K562 (cell line): ENCODE results near the gene PLEKHH3. TPM values are rescaled to one million over a fixed set of nuclear protein-coding genes. Genes with fewer than 3 reads are reported as not detected.

Experiments
- ATF3 ChIP-seq, 2 experiments: fragments of 450-650 bp in 1 of 2; sonication (generic) in 1 of 2; formaldehyde crosslinking in 1 of 2; IDR thresholded peaks in 1 of 2; conservative IDR thresholded peaks in 1 of 2; 2 replicates each; pipeline versions ENCODE4 v1.6.1 to v1.8.1; 2016 to 2023; ENCODE audit warnings: mild to moderate bottlenecking in 2 of 2, moderate library complexity in 2 of 2, inconsistent platforms in 1 of 2, missing genetic modification reagents in 1 of 2
- ELF2 ChIP-seq: fragments of 250-450 bp; sonication (Bioruptor Pico); IDR thresholded peaks from 2 replicates; pipeline ENCODE4 v1.5.0; 2021; ENCODE audit warnings: mild to moderate bottlenecking
- ELF4 ChIP-seq: fragments of 450-650 bp; formaldehyde crosslinking; IDR thresholded peaks from 2 replicates; pipeline ENCODE4 v1.4.0; 2022; ENCODE audit warnings: missing genetic modification characterization
- ELK3 ChIP-seq: fragments of 450-650 bp; formaldehyde crosslinking; IDR thresholded peaks from 2 replicates; pipeline ENCODE4 v1.4.0; 2020; ENCODE audit warnings: mild to moderate bottlenecking
- GATA2 ChIP-seq: sonication (generic); formaldehyde crosslinking; IDR thresholded peaks from 2 replicates; pipeline ENCODE4 v1.4.0; 2020; ENCODE audit warnings: mild to moderate bottlenecking, missing genetic modification reagents
- HDAC2 ChIP-seq: fragments of 450-650 bp; IDR thresholded peaks from 2 replicates; pipeline ENCODE4 v1.6.1; 2016; ENCODE audit warnings: mild to moderate bottlenecking
- HMG20A ChIP-seq: fragments of 450-650 bp; formaldehyde crosslinking; conservative IDR thresholded peaks from 2 replicates; pipeline ENCODE4 v1.4.0; 2020; ENCODE audit warnings: mild to moderate bottlenecking, mixed read lengths
- KDM1A ChIP-seq, 2 experiments: fragments of 450-650 bp; IDR thresholded peaks; 2 replicates each; pipeline ENCODE4 v1.6.1; 2016; ENCODE audit warnings: mild to moderate bottlenecking in 2 of 2
- MCM5 ChIP-seq: fragments of 450-650 bp; IDR thresholded peaks from 2 replicates; pipeline ENCODE4 v1.6.1; 2016; ENCODE audit warnings: low read depth
- MYNN ChIP-seq, 2 experiments: sonication (generic); formaldehyde crosslinking in 1 of 2; IDR thresholded peaks; 2 replicates each; pipeline versions ENCODE4 v1.5.0 to v1.6.1; 2016 to 2020; ENCODE audit warnings: antibody characterized with exemption in 1 of 2, missing genetic modification reagents in 1 of 2
- PHB2 ChIP-seq: fragments of 450-650 bp; IDR thresholded peaks from 2 replicates; pipeline ENCODE4 v1.6.1; 2017; ENCODE audit warnings: low read depth
- PKNOX1 ChIP-seq: fragments of 450-650 bp; IDR thresholded peaks from 2 replicates; pipeline ENCODE4 v1.6.1; 2016
- RBM34 ChIP-seq: fragments of 200-400 bp; formaldehyde crosslinking; IDR thresholded peaks from 2 replicates; pipeline ENCODE4 v1.6.1; 2018; ENCODE audit warnings: low read length, borderline replicate concordance; ENCODE audit not compliant: insufficient read depth
- TBL1XR1 ChIP-seq, 2 experiments: IDR thresholded peaks; 2 replicates each; pipeline ENCODE4 v1.6.1; 2012; ENCODE audit warnings: improper control_type of control experiment in 2 of 2, low read length in 2 of 2, mild to moderate bottlenecking in 1 of 2
- ZFP36 ChIP-seq: fragments of 150-350 bp; IDR thresholded peaks from 2 replicates; pipeline ENCODE4 v1.6.1; 2018; ENCODE audit warnings: low read length, low read depth; ENCODE audit not compliant: partially characterized antibody
- ZKSCAN1 ChIP-seq: fragments of 150-350 bp; IDR thresholded peaks from 2 replicates; pipeline ENCODE4 v1.6.1; 2016; ENCODE audit warnings: low read depth, low read length
- ZNF146 ChIP-seq: IDR thresholded peaks from one replicate; pipeline ENCODE4 v1.6.1; 2018; ENCODE audit warnings: missing compliant biosample characterization; ENCODE audit not compliant: unreplicated experiment
- ZNF24 ChIP-seq: fragments of 450-650 bp; IDR thresholded peaks from 2 replicates; pipeline ENCODE4 v1.6.1; 2016
- ZNF263 ChIP-seq: sonication (generic); formaldehyde crosslinking; IDR thresholded peaks from 2 replicates; pipeline ENCODE4 v1.8.0; 2022; ENCODE audit warnings: mild to moderate bottlenecking, missing genetic modification reagents, borderline replicate concordance
- ZNF644 ChIP-seq: fragments of 200-800 bp; sonication (Bioruptor generic); IDR thresholded peaks from 2 replicates; pipeline ENCODE4 v1.6.1; 2016; ENCODE audit warnings: low read depth, missing genetic modification characterization, missing compliant biosample characterization
- ZNF76 ChIP-seq: fragments of 250-450 bp; sonication (Bioruptor Pico); IDR thresholded peaks from 2 replicates; pipeline ENCODE4 v1.4.0; 2020; ENCODE audit warnings: mild to moderate bottlenecking, moderate library complexity, borderline replicate concordance
- polyA plus RNA-seq, 8 experiments: library from polyadenylated mRNA; depleted of rRNA in 4 of 8; stranded (reverse) in 5 of 8; unstranded in 3 of 8; fragments of >200 nt; fragmentation: Nextera tagmentation in 2 of 8; fragmentation: Illumina TruSeq in 1 of 8; extraction: Ambion mirVana in 2 of 8; extraction: Trizol in 1 of 8; gene quantifications; 2 replicates each; pipeline versions ENCODE4 v1.2.1 to v1.2.3, GENCODE V29; 2011 to 2014; ENCODE audit warnings: inconsistent platforms in 1 of 8, missing spikeins in 1 of 8
- total RNA-seq, 7 experiments: library from RNA; depleted of rRNA in 6 of 7; stranded (reverse); fragments of >200 nt in 6 of 7; fragmentation: Illumina TruSeq in 2 of 7; extraction: Trizol in 2 of 7; gene quantifications; 2 replicates each; pipeline versions ENCODE4 v1.2.1 to v1.2.3, GENCODE V29; 2011 to 2021; ENCODE audit warnings: low replicate concordance in 1 of 7
- TF ChIP-seq, protein P1 (sequence below): fragments of 450-650 bp; formaldehyde crosslinking; IDR thresholded peaks from 2 replicates; pipeline ENCODE4 v1.4.0; 2020; ENCODE audit warnings: mild to moderate bottlenecking, moderate library complexity
- TF ChIP-seq, protein P2 (sequence below): fragments of 450-650 bp; formaldehyde crosslinking; IDR thresholded peaks from 2 replicates; pipeline ENCODE4 v1.4.0; 2022; ENCODE audit warnings: mild to moderate bottlenecking, moderate library complexity

Gene PLEKHH3
- total and polyA plus RNA-seq, 9 of the 15 experiments (the other 6 are each of a cell fraction or from before 2014, with no cell fraction given) = 0.58 to 34.5 (median 5.0) TPM

DNA sequence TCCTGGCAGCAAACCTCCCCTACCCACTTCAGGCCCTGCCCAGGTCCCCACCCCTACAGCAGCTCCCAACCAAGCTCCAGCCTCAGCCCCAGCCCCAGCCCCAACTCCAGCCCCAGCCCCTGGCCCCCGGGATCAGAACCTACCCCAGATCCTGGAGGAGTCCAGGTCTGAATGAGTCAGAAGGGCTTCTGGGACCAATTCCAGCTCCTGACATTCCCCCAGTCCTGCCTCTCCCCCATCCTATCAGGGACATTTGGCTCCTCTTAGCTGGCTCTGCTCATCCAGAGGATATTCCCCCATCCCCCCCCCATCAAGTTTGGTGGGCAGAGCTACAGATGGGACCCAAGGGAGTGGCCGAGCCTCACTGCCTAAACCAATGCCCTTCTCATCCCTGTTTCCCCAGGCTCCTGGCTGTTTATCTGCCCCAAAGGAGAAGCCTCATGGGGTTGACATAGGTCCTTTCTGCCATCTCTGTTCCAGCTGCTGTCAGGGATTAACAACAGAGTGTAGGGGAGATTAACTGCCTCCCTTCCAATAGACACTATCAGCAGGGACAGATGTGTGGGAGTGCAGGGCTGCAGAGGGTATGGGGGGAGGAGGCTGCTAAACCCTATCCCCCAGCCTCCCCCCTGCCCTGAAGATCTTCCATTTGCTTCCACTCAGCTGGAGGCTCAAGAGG is 22.1 kb upstream of the PLEKHH3 start (continued):
- TF ChIP-seq ELK3 = no peak
- TF ChIP-seq TBL1XR1 (IDR thresholded peaks at IDR 0.05; ENCODE audit: low read length in 2 of 2) = peak; percentile 99 to 100
- TF ChIP-seq PHB2 = peak; percentile 99
- TF ChIP-seq ZFP36 = peak; percentile 63
- peak; percentile 96 for TF ChIP-seq ZNF644 (tag)
- TF ChIP-seq ATF3 (IDR thresholded peaks at IDR 0.05) = peak; percentile 60
- peak; percentile 81 for TF ChIP-seq ATF3 (CRISPR knock-in tag; conservative IDR thresholded peaks at IDR 0.05)
- peak; percentile 98 for TF ChIP-seq HDAC2
- TF ChIP-seq ZNF24 = peak; percentile 85
- TF ChIP-seq, protein P1, sequence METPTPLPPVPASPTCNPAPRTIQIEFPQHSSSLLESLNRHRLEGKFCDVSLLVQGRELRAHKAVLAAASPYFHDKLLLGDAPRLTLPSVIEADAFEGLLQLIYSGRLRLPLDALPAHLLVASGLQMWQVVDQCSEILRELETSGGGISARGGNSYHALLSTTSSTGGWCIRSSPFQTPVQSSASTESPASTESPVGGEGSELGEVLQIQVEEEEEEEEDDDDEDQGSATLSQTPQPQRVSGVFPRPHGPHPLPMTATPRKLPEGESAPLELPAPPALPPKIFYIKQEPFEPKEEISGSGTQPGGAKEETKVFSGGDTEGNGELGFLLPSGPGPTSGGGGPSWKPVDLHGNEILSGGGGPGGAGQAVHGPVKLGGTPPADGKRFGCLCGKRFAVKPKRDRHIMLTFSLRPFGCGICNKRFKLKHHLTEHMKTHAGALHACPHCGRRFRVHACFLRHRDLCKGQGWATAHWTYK (CRISPR knock-in tag) = peak; percentile 77; the same call in 1 of the 2 replicates
- TF ChIP-seq RBM34 = no peak
- peak; percentile 97 for TF ChIP-seq MYNN (IDR thresholded peaks at IDR 0.05)
- no peak for TF ChIP-seq MYNN (CRISPR knock-in tag; IDR thresholded peaks at IDR 0.05)
- no peak for TF ChIP-seq HMG20A (CRISPR knock-in tag)
- TF ChIP-seq PKNOX1 = peak; percentile 90
- peak; percentile 95 for TF ChIP-seq ELF4
- TF ChIP-seq, protein P2, sequence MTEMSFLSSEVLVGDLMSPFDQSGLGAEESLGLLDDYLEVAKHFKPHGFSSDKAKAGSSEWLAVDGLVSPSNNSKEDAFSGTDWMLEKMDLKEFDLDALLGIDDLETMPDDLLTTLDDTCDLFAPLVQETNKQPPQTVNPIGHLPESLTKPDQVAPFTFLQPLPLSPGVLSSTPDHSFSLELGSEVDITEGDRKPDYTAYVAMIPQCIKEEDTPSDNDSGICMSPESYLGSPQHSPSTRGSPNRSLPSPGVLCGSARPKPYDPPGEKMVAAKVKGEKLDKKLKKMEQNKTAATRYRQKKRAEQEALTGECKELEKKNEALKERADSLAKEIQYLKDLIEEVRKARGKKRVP (CRISPR knock-in tag) = peak; percentile 40; the same call in 1 of the 2 replicates
- no peak for TF ChIP-seq ZNF263
- TF ChIP-seq KDM1A (IDR thresholded peaks at IDR 0.05) = peak; percentile 98 to 99
- peak; percentile 71; the same call in 1 of the 2 replicates for TF ChIP-seq ZNF76 (CRISPR knock-in tag)
- TF ChIP-seq ZKSCAN1 = peak; percentile 87
- 0 out of 2 replicates have a peak, but pooled peaks have one; percentile 32 for TF ChIP-seq ELF2
- no peak for TF ChIP-seq MCM5
- TF ChIP-seq ZNF146 = no peak
- TF ChIP-seq GATA2 (CRISPR knock-in tag) = peak; percentile 100
